T-helper 2 cell treated with Interferon-gamma antibody and Interleukin-4, amounts not matched to agents 100 ng/mL and 5 ng/mL, for 36 hours (primary cell): Measurements from ENCODE around the gene UBE2D2. TPM values are rescaled to one million over a fixed set of nuclear protein-coding genes. Genes with fewer than 3 reads are reported as not detected.

Experiments used
- intact Hi-C: fragments of 100-400 bp; cut with micrococcal nuclease; formaldehyde crosslinking; loops from one replicate; pipeline ENCODE4 v1.15.1; 2023
- total RNA-seq: library from RNA; stranded (reverse); gene quantifications from 2 replicates; pipeline ENCODE4 v1.2.3, GENCODE V29; 2022

Gene UBE2D2
- total RNA-seq, 1 donor from 2014 or later = 228 TPM

GRCh38 chr5:139669662-139670368 is 108.7 kb downstream of the UBE2D2 start:
- intact Hi-C loops = no loop called here

- intact Hi-C loops = no loop called here
These were observed 109.4 kb downstream of the UBE2D2 start for GRCh38 chr5:139670369-139671095.

DNA sequence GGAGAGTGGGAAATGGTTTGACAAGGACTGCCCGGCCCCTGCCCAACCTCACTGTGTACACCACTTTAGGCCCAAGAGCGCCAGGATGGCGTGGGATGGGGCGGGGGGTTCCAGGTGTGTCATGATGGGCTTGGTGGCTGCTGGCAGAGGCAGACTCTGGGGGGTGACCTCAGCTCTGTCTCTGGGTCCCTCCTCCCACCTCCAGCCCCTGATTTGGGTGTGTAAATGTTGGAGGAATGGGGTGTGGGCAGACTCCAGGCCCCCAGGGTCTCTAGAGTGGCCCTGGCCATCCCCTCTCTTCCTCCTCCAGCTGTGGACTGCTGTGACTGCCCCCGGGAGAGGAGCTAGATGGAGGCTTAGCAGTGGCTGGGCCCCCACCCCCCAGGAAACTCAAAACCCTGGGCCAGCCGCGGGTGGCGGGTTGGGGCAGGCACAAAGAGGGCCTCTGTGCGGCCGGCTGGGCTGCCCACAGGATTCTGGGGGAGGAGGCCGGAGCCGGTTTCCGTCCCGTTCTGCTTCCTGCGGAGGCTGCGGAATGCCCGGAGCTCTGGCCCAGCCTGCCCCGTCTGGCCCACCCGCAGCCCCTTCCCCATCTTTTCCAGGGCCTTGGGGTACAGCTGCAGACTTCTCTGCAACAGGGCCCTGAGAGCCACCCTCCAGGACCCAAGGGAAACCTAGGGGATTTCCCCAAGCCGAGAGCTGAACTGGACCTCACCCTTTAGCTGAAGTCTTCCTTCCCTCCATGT is 110.1 kb downstream of the UBE2D2 start:
- intact Hi-C loops = no loop called here

GRCh38 chr5:139675213-139675612 is 114.1 kb downstream of the UBE2D2 start:
- intact Hi-C loops = no loop called here

GRCh38 chr5:139675825-139676224 is 114.7 kb downstream of the UBE2D2 start:
- intact Hi-C loops = no loop called here

DNA sequence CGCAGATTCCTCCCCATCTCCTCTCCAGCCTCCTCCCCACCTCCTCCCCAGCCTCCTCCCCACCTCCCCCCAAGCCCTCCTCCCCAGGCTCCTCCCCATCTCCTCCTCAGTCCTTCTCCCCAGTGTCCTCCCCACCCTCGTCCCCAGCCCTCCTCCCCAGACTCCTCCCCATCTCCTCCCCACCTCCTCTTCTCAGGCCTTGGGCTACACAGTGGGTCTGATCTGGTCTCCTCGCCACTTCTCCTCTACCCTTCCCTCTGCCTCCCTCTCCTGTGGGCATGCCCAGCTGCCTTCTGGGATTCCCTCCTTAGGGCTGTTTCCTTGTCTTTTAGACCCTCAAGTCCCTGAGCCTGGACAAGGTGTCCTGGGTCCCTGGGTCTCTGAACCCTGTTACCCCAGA is 115.3 kb downstream of the UBE2D2 start:
- intact Hi-C loops = no loop called here

DNA sequence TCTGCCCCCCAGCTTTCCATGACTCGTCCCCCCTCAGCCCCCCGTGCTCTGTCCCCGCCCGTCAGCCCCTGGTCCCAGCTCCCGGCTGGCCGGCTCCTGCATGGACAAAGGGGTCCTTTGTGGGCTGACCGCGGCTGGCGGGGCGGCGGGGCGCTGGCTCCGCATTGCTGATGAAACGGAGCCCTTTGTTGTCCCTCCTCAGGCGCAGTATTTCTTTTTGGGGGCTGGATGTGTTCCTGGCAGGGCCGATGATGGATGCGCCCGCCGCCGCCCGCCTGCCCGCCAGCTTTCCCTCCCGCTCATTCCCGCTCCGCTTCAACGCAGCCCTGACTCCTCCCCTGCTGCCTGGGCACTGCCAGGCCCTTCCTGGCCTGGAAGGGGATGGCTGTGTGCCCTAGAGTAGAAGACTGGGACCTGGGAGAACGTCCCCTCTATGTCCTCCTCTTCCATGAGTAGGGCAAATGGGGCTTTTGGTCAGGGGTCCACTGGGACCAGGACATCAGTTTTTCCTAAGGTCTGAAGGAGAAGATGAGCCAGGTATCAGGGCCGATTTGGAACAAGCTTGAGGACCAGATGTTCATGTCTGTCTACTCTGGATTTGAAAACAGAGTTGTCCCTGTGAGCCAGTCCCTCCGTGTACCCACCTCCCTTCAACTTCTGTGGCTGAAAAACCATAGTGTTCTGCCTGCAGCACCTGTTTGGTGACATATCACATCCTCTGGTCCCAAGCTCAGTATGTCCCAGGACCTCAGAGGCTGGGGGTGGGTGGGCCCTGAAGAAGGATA is 116.0 kb downstream of the UBE2D2 start:
- intact Hi-C loops = no loop called here

Other genes with a start within 250 kb of the UBE2D2 start
- gene PAIP2, start 219.5 kb upstream of the UBE2D2 start, total RNA-seq = 77.0 and 82.6 TPM in 2 replicates
- gene SLC23A1, start 178.0 kb upstream of the UBE2D2 start, total RNA-seq = 5.2 and 6.0 TPM in 2 replicates
- gene MZB1, start 171.4 kb upstream of the UBE2D2 start, total RNA-seq = 61.8 and 65.3 TPM in 2 replicates
- gene PROB1, start 166.2 kb upstream of the UBE2D2 start, total RNA-seq = 5.5 and 6.0 TPM in 2 replicates
- gene SPATA24, start 157.2 kb upstream of the UBE2D2 start, total RNA-seq = 7.1 and 8.6 TPM in 2 replicates
- 9.3 and 9.8 TPM in 2 replicates for gene DNAJC18, start 121.8 kb upstream of the UBE2D2 start, total RNA-seq
- 1.1 and 1.6 TPM in 2 replicates for gene ECSCR, start 98.6 kb upstream of the UBE2D2 start, total RNA-seq
- gene SMIM33, start 90.3 kb upstream of the UBE2D2 start, total RNA-seq = 0.59 and 0.80 TPM in 2 replicates
- 203 and 216 TPM in 2 replicates for gene STING1, start 78.6 kb upstream of the UBE2D2 start, total RNA-seq
- 0.43 and 1.4 TPM in 2 replicates for gene CXXC5, start 87.0 kb downstream of the UBE2D2 start, total RNA-seq
- gene PSD2, start 234.5 kb downstream of the UBE2D2 start, total RNA-seq = not detected in 2 replicates